GM19239 (cell line): ENCODE results near the gene GBA2.

ENCODE experiments used
- DNase-seq: peaks from one replicate; pipeline ENCODE4 v3.0.0; 2011; ENCODE audit warnings: low spot score; ENCODE audit not compliant: insufficient read length
- FAIRE-seq: peaks from 2 replicates; lab custom pipeline; 2011; peaks lifted over from hg19 to GRCh38; lab: Jason Lieb, UNC

Gene GBA2

GRCh38 chr9:35767458-35767857, 18.4 kb upstream of the GBA2 start:
- FAIRE-seq (no peak), DNase-seq (no peak)

GRCh38 chr9:35766997-35767396, 18.0 kb upstream of the GBA2 start:
- DNase-seq: no peak
- FAIRE-seq: no peak

GRCh38 chr9:35763803-35764202, 14.8 kb upstream of the GBA2 start:
- DNase-seq (no peak), FAIRE-seq (peak; percentile 8)

DNA sequence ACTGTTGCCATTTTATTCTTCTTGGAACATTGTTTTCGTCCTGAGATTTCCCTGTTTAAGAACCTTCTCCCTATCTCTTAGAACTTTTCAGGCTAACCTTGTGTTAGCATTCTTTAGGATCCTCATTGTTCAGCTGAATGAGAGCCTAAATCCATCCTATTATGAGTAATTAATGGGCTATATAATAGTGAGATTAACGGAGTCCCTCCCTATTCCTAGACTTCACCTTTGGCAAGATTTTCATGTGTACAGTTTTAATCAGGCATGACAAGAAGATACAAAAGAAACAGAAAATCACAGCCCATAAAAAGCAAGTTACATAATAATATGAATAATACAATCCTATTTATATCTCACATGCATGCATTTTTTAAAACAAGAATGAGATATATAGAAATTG, 14.2 kb upstream of the GBA2 start:
- no peak for FAIRE-seq
- DNase-seq: no peak

GRCh38 chr9:35760651-35761050, 11.6 kb upstream of the GBA2 start:
- FAIRE-seq (no peak), DNase-seq (no peak)

- no peak for DNase-seq
- no peak for FAIRE-seq
These were observed 10.8 kb upstream of the GBA2 start for GRCh38 chr9:35759795-35760194.

DNA sequence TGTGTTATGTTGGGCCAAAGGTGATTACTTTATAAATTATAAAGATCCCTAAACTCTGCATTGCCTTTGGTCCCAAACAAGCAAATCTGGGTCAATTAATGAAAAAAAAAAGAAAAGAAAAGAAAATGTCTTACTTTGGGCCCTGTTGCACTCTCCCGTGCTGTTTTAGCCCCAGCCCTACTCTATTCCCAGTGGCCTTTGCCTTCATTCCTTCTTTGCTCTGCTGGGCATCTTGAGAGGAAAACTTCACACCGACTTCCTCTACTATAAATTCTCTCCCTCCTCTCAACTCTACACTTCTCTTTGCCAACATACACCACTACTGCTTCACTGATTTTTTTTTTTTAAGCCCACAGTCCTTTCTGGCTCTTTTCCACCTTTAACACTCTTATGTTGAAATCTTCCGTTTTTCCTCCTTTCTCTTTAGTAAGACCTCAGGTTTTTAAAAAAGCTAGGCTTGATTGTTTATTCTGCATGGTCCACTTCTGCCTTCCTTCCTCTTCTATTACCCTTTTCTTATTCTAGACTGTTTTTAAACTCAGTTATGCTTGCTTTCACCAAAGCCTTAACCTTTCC, 9.5 kb upstream of the GBA2 start:
- no peak for DNase-seq
- peak; percentile 76 for FAIRE-seq

- DNase-seq (no peak), FAIRE-seq (peak; percentile 37)
These were observed 8.9 kb upstream of the GBA2 start for GRCh38 chr9:35757892-35758275.

DNA sequence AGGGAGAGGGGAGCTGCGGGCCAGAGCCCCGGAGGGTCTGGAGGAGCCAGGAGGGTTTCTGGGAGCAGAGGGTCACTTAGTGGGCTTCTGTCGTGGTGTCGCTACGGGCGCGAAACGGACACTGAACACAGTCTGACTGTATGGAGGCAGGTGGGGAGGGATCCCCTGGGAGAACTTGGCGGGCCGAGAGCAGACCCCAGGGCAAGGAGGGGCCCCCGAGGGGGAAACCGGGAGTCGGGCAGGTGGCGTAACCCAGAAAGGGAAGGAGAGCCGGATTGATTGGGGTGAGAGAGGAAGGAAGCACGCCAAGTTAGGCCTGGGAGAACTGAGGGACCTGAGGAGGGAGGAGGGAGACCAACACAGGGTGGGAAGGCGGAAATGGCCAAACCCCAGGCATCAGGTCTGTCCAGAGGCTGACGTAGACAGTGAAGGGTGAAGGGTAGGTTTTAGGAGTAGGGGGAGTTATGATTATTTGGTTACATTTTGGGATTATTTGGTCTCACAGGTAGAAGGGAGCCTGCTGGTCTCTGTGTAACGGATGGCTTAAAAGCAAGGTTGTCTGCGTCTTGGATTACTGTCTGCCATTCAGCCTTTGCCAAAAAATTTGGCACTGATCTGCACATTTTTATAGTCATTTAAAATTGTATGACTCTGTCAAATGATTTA, 8.3 kb upstream of the GBA2 start:
- FAIRE-seq (peak; percentile 96), DNase-seq (no peak)

GRCh38 chr9:35756275-35757225, 7.5 kb upstream of the GBA2 start:
- FAIRE-seq (peak; percentile 86), DNase-seq (peak; percentile 53)

DNA sequence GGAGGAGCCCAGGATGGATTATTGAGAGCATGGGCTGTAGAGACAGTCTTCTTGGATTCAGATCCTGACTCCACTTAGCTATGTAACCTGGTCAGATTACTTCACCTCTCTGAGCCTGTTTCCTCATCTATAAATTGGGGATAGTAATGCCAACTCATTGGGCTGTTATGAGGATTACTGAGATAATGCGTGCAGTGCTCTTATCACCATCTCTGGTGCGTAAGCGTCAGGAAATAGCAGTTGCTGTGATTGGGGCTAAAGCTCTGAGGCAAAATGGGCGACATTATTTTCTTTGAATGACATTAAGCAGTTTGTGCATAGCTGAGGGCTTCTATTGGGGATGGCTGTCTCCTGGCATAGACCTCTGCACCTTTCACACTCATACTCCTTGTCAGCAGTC, 6.0 kb upstream of the GBA2 start:
- FAIRE-seq (no peak), DNase-seq (no peak)

GRCh38 chr9:35754264-35754663, 5.2 kb upstream of the GBA2 start, which contains the start of gene MSMP:
Gene MSMP, minus strand, starts transcription at chr9:35754276. Its CDS starts 147 bp downstream, at chr9:35754129.
- FAIRE-seq (no peak), DNase-seq (no peak)

- FAIRE-seq (no peak), DNase-seq (no peak)
These were observed 4.4 kb upstream of the GBA2 start for GRCh38 chr9:35753466-35753865.

DNA sequence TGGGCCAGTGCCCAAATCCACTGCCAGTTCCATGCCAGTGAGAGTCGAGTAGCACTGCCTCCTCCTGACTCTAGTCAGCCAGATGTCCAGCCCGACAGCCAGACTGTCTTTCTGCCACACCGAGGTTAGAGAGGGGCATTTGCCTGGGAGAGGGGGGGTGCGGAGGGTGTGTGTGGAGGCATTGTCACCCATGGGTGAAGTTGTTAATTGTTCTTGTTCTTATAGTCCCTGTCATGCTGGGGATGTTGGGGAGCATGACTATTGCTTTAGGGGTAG, 1.2 kb upstream of the GBA2 start:
- no peak for FAIRE-seq
- DNase-seq: no peak

- DNase-seq (no peak), FAIRE-seq (peak; percentile 80)
These were observed 657 bp upstream of the GBA2 start for GRCh38 chr9:35749515-35750255.

- FAIRE-seq (peak; percentile 71), DNase-seq (no peak)
These were observed 678 bp downstream of the GBA2 start for GRCh38 chr9:35748242-35748857.

- FAIRE-seq (no peak), DNase-seq (no peak)
These were observed 2.4 kb downstream of the GBA2 start for GRCh38 chr9:35746583-35746982.

DNA sequence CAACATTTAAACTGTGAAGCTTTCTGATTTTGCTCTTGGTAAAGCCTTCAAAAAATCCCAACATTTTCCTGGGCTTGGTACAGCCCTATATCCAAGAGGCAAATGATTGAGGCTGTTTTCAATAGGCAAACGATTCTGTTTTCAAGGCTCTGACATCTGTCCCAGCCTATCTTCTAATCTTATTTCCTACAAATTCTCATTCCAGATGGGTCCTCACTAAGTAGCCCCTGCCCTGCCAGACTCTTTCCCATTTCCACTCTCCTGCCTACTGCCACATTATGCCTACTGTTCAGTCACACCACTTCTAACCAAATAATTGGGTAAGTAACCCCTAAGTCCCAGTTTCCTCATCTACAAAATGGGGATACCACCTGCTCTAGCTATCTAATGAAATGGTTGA, 3.5 kb downstream of the GBA2 start:
- no peak for FAIRE-seq

DNA sequence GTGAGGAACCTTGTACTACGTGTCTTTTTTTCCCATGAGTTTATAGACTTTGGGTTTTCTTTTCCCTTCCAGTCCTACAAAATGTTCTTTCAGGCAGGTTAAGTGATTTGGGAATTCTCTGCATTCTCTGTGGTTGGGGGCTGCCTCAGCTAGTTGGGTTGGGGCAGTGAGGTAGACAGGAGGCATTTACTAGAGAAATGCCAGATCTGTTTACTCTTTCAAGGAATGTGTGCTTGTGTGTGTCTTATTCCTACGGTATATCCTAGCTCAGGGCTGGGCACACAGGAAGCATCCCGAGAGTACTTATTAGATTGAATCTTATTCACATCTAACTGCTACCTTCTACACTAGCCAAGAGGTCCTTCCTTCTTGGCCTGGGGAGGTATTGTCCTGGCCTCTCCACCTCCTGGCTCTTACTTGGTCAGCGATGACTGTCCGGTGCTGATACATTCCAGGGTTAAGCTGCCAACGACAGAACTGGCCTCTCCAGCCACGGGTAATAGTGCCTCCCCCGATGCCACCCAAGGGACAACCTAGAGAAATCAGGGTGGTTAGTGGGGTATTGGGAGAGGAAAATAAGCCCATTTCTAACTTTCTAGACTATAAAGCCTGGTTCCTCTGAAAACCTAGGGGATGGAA, 5.0 kb downstream of the GBA2 start:
- no peak for FAIRE-seq
- no peak for DNase-seq

More for the DNA sequence above, 3.5 kb downstream of the GBA2 start:
- DNase-seq: no peak

DNA sequence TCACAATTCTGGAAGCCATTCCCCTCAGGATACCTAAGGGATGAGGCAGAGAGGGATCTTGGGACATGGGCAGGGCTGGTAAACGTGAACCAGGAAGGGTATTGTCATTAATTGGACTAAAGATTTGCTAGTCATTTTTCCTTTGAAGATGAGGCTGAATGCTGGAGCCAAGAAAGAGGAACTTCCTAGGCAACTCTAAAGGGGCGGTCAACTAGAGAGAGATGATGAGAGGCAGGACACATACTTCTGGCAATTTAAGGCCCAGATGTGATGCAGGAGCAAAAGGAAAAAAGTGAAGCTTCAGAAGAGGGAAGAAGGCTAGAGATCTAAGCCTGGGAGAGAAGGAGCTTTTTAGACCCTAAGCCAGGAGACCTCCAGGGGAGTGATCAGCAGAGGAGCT, 5.6 kb downstream of the GBA2 start:
- no peak for FAIRE-seq
- DNase-seq: no peak
